Dedifferentiated amniotic fluid mesenchymal stem cell (primary cell): Measurements from ENCODE around the gene DSG1.
"Not testable (repeated sequence)": the region's sequence is repeated elsewhere in the genome, so short reads cannot be mapped to it uniquely, and the experiment has no call there.

Experiments
- DNase-seq: peaks from one replicate; pipeline ENCODE4 v3.0.0-alpha.2; 2016; ENCODE audit errors: extremely low spot score

The DSG1 gene

GRCh38 chr18:31343454-31343853, 25.5 kb downstream of the DSG1 start:
- no peak for DNase-seq

- not testable (repeated sequence) for DNase-seq
These were observed 35.4 kb downstream of the DSG1 start for GRCh38 chr18:31353336-31353735.

- no peak for DNase-seq
These were observed 37.0 kb downstream of the DSG1 start for GRCh38 chr18:31354990-31355389.

- no peak for DNase-seq
These were observed 38.1 kb downstream of the DSG1 start for GRCh38 chr18:31356025-31356424.

GRCh38 chr18:31364190-31364589, 46.2 kb downstream of the DSG1 start:
- DNase-seq, result no peak

- no peak for DNase-seq
These were observed 51.5 kb downstream of the DSG1 start for GRCh38 chr18:31369478-31369877.

GRCh38 chr18:31371989-31372388, 54.0 kb downstream of the DSG1 start:
- no peak for DNase-seq

- no peak for DNase-seq
These were observed 55.7 kb downstream of the DSG1 start for GRCh38 chr18:31373641-31374040.

- no peak for DNase-seq
These were observed 58.5 kb downstream of the DSG1 start, which contains the start of gene DSG4 for GRCh38 chr18:31376477-31376876. Gene DSG4, plus strand, starts transcription at chr18:31376777. Its CDS starts 135 bp downstream, at chr18:31376912.

- no peak for DNase-seq
These were observed 63.0 kb downstream of the DSG1 start for GRCh38 chr18:31380912-31381311.

- no peak for DNase-seq
These were observed 64.1 kb downstream of the DSG1 start for GRCh38 chr18:31382107-31382506.

- no peak for DNase-seq
These were observed 68.8 kb downstream of the DSG1 start for GRCh38 chr18:31386741-31387140.

- DNase-seq, result no peak
These were observed 75.3 kb downstream of the DSG1 start for GRCh38 chr18:31393286-31393685.

GRCh38 chr18:31396796-31397612, 79.0 kb downstream of the DSG1 start:
- DNase-seq, result no peak

GRCh38 chr18:31398191-31398590, 80.2 kb downstream of the DSG1 start:
- no peak for DNase-seq

- no peak for DNase-seq
These were observed 81.5 kb downstream of the DSG1 start for GRCh38 chr18:31399306-31400032.

GRCh38 chr18:31401156-31402025, 83.4 kb downstream of the DSG1 start:
- no peak for DNase-seq

GRCh38 chr18:31402026-31402373, 84.0 kb downstream of the DSG1 start:
- no peak for DNase-seq

GRCh38 chr18:31403409-31403808, 85.4 kb downstream of the DSG1 start:
- no peak for DNase-seq
